Endothelial cell of hepatic sinusoid (primary cell): ENCODE data around the gene CADM2.

Experiments used
- in situ Hi-C: cut with HindIII; loops from 2 replicates; pipeline ENCODE4 v1.10.0; 2017; ENCODE audit warnings: low sequenced_read_pairs

CADM2 gene

DNA sequence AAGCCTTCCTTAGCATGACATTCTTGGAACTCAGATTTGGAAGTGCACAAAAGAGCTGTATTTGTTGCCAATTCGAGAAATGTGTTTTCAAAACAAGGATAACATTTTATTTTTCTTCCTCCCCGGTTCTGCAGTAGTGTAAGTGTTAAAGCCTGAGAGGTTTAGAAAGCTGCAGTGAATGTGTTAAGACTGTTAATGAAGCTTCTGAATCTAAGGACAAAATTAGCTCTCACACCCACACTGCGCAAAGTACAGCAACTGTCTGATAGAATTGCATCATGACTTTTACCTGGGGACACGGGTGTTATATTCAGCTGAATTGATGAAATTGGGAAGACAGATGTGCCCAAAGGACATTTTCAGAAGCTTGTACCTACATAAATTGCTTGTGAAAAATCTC, 344.4 kb downstream of the CADM2 start:
- in situ Hi-C loops: no loop called here

DNA sequence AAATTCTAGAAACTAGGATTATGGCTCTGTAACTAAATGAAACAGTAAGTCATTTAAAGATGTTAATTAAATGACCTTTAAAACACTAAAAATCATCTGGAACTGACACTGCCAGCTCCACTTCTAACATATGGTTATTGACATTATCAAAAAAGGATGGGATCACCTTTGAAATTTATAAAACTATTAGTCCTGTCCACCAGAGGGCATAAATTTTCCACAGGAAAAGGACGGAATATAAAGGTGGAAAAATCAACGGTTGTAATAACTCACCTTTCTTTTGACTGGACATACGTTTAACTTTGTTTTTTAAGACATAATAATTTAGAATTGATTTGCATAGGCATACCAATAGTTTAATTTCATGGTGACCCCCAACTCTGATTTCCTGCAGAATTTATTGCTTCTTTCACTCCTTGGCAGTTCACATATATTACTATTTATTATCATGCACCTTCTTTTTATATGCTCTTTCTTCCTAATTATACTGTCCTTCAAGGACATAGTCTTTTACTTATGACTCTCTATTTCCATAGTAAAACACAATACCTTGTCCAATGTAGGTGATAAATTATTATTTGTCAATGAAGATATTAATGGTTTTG, 345.7 kb downstream of the CADM2 start:
- in situ Hi-C loops: no loop called here

DNA sequence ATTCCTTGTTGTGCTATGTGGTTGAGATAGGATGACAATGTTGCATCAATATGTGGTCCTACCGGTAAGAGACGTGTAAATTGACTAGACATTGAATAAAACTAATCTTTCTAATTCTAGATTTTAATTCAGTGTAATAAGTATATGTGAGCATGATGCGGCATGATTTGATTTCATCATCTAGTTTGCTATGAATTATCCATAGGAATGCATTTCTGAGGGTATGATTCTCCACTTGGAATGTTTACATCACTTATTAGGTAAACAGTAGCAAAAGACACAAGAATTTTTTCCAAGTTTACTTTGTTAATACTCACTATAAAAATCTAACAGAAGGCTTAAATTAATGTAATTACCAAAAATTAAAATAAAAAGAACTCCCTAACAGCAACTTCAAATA, 353.5 kb downstream of the CADM2 start:
- in situ Hi-C loops: no loop called here

DNA sequence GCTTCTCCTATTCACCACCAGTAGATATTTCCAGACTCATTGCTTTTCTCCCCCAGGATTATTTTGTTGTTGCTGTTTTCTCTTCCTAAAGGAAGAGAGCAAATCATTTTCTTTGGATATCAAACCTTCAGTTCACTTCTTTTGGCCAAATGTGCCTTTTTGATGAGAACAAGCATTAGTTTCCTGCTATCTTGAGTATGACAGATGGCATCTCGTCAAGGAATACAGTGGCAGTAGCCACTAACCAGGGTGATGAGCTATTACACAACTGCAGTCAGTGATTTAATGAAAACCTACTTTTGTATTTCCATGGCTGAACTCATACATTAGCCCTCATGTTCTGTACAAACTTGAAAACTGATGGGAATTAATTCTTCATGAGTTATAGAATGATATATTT, 354.6 kb downstream of the CADM2 start:
- in situ Hi-C loops: no loop called here

DNA sequence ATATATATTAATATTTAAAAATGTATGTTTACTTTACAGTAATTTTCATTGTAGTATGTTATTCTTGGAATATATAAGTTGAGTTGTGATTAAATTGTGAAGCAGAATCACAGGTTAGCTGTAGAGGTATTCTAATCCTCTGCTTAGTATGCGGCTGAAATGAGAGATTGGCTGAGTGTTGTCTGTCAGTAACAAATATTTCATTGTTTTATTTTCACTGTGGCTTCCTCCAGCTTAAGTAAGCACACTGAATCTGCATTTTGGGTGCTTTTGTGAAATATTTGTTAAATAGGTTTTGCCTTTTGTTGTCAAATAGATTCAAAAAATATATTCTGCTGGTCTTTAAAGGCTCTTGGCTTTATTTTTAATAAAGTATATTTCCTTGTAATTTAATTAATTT, 357.5 kb downstream of the CADM2 start:
- in situ Hi-C loops: no loop called here

DNA sequence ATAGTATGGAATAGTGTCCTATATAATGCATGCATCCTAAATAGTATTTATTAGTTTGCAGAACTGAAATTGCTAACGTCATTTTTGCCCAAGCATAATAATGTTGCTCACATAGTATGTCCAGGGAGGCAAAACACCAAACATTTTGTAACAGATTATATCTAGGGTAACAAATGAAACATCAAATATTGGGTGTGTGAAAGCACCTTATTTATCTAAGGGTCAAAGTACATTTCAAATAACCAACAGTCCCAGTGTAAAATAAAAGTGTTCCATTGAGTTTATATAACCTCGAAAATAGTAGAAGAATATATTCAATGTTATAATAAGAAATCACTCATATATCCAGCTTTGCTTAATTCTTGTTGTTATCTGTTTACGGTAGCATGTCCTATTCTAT, 363.1 kb downstream of the CADM2 start:
- in situ Hi-C loops: no loop called here

DNA sequence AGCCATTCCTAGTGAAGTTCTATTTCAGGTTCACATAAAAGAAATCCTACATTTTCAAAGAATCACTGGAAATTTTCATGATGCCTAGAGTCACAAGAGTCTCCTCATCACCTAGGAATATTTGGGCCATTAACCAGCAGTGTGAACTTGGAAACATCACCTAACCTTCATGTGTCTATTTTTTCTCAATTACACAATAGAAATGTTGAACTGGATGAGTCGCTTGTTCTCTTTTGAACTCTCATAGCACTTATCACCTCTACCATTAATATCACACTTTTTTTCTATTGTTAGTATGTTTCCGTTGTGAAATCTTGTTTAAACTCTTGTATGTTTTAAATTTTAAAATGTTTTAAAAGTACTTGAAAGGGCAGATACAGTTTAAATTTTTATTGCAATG, 371.3 kb downstream of the CADM2 start:
- in situ Hi-C loops: no loop called here

DNA sequence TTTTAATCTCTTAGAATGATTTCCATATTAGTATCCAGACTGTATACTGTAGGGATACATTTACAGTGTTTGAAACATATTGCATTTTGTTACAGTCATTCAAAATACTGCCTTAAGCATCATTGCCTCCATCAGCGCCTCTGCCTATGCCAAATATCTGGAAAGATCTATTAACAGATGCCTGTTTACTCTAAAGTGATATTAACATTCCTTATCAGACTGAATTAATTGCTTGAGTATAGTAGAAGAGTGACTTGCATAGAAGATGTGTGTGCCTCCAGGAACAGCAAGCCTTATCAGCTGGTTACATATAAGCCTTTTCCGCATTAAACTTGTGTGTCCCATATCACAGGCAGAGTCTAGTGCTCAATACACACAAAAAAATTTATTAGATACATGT, 379.1 kb downstream of the CADM2 start:
- in situ Hi-C loops: no loop called here

DNA sequence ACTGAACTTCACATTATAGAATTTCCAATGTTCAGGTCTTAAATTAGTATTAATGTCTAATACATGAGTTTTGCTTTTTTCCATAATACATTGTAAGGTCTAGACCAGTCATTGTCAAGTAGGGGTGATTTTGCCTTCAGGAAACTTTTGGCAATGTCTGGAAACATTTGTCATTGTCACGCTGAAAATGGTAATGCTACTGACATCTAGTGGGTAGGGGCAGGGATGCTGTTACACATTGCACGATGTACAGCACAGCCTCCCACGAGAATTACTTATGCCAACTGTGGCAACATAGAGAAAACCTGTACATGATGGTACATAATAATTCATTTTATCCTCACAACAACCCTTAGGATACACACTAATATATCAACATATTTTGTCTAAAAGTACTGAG, 384.1 kb downstream of the CADM2 start:
- in situ Hi-C loops: no loop called here

DNA sequence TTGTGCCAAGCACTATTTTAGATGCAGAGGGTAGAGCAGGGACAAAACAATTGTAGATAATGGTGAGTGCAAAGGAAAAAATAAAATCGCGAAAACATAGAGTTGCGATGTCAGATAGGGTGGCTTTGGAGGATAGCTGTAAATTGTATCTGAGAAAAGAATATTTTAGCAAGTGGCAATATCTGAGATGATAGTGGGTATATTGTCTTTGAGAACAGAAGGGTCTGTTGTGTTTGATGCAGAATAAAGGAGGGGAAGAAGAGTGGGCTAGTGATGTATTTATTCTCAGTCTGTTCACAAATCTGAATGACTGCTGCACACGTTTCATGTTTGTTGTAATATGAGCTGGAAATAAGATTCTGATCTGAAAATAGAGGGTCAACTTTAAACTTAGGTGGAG, 396.8 kb downstream of the CADM2 start:
- in situ Hi-C loops: no loop called here

DNA sequence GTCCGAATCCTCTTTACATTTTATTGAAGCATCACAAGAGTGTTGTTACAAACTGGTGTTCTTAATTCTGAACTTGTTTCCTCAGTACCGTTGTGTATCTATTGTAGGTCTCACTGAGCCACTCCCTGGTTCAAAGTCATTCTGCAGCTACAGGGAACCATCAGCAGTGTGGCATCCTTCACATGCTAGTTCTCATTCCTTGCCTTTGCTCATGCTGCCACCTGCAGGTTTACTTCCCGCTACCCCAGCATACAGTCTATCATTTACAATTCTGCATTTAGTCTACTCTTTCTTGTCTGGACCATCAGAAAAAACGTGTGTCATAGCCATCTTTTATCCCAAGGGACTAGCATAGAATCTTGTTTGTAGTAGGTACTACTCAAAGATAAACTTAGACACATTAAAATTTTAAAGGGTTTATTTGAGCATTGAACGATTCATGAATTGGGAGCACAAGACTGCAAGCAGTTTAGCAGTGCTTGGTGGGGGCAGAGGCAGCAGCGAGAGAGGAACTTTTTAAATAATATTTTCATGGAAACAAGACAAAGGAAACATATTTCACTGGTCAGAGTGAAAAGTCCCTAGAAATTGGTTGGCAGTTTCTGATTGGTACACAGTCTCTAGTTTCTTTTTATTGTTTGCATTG, 402.1 kb downstream of the CADM2 start:
- in situ Hi-C loops: no loop called here

DNA sequence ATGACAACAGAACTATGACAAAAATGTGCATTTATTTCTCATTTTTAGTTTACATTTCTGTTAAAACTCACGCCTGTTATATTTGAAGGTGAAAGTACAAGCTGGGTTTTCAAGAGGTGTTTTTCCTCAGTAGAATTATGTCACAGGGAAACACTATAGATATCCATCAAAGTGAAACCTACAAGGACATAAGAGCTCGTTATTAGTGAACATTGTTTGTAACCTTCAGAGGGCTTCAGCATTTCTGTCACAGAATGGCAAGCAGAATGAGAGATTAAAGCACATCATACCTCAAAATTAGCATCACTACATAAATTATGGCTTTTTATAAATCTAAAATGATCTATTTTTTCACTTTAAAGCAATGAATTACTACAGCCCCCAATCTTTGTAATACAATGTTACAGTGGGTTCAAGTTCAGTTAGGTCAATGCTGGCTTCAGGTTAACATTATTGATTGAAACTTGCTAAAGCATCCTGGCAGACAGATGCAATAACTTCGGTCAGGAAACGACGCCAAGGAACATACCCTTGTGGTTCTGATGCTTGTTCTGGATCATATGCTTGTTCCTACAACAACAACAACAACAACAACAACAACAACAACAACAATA, 405.6 kb downstream of the CADM2 start:
- in situ Hi-C loops: no loop called here

DNA sequence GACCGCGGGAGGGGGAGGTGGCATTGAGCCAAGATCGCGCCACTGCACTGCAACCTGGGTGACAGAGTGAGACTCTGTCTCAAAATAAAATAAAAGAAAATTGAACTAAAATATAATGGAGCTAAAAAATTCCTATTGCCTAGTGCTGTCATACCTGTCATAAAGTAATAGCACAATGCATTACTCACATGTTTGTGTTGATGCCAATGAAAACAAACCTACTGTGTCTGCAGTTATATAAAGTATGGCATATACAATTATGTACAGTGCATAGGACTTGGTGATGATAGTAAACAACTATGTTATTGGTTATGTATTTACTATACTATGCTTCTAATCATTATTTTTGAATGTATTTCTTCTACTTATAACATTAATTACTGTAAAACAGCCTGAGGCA, 411.6 kb downstream of the CADM2 start:
- in situ Hi-C loops: no loop called here

DNA sequence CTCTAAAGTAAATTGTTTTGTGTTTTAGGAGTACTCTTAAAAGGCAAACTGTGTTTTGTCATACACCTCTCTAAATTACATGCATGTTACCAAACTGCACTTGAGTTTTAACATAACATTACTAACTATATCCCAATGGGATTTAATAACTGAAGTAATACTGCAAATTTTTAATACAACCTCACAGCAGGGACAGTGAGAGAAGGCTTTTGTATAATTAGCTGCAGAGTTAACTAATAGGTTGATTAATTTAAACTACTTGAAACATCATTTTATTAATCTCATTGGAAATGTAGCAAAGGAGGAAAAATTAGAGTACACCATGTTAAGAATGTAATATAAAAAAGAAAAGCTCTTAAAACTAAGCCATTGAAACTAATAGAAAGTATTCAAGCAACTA, 417.3 kb downstream of the CADM2 start:
- in situ Hi-C loops: no loop called here

DNA sequence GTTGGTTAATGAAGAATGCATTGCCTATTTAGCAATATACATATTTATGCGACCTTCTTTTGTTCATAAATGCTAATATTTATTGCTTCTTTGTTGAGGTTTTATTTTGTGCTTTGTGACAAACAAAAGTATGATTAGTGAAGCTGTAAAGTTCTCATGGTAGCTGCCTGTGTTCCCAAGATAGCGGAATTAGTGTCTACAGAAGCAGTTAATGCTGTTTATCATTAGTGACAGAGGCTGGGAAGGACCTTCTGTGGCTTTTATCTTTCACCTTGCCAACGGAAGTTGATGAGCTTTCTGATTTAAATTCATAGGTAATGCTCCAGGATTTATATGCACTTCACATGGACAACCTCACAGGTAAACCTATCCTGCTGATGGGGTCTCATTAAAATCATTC, 418.3 kb downstream of the CADM2 start:
- in situ Hi-C loops: no loop called here

DNA sequence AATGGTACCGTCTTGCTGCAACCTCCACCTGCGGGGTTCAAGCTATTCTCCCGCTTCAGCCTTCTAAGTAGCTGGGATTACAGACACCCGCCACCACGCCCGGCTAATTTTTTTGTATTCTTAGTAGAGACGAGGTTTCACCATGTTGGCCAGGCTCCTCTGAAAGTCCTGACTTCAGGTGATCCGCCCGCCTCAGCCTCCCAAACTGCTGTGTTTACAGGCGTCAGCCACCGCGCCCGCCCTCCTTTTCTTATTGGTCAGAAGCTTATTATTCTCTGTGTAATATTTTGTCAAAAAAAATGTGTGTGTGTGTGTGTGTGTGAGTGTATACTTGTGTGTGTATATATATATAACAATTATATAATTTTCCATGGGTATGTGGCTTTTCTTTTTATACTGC, 425.6 kb downstream of the CADM2 start:
- in situ Hi-C loops: no loop called here

DNA sequence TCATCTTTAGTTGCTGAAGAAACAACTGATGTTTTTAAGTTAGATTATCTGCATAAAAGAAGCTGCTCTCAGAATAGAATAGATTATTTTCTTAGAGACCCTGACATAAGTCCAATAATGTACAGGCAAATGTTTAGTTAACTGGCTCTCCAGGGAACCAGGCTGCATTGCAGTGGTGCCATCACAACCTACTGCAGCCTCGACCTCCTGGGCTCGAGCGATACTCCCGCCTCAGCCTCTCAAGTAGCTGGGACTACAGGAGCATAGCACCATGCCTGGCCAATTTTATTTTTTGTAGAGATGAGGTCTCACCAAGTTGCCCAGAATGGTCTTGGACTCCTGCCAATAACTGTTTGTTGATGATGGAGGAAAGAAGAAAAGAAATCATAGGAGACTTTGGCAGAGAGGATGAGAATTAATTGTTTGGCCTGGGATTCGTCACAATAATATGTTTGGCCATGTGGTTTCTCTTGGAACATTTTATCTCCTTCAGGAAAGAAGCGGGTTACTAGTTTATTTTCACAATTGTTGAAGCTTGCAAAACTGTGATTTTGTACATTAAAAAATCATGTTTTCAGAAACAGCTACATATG, 429.2 kb downstream of the CADM2 start:
- in situ Hi-C loops: no loop called here

DNA sequence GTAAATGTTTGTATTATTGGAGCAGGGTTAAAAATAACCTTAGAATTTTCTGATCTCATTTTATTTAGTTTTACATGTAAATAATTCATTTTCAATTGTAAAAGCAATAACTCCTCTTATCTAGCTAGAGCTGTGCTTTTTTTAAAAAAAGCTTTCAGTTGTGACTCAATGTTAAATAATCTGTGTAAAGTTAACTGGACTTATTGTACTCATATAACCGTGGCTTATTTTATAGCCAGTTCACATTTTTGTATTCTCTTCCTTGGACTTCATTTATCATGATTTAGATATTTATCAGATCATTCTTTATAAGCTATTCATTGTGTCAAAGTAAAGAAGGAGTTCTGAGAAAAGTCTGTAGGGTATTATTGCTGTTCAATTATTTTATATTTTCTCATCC, 435.6 kb downstream of the CADM2 start:
- in situ Hi-C loops: no loop called here

DNA sequence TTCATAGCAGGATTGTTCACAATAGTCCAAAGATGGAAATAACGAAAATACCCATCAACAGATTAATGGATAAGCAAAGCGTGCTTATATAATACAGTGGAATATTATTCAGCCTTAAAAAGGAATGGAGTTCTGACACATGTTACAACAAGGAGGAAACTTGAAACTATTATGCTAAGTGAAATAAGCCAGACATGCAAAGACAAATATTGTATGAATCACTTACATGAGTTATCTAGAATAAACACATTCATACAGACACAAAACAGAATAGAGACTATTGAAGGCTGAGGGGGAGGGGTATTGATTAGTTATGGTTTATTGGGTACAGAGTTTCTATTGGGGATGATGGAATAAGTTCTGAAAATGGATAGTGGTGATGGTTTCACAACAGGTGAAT, 438.6 kb downstream of the CADM2 start:
- in situ Hi-C loops: no loop called here

DNA sequence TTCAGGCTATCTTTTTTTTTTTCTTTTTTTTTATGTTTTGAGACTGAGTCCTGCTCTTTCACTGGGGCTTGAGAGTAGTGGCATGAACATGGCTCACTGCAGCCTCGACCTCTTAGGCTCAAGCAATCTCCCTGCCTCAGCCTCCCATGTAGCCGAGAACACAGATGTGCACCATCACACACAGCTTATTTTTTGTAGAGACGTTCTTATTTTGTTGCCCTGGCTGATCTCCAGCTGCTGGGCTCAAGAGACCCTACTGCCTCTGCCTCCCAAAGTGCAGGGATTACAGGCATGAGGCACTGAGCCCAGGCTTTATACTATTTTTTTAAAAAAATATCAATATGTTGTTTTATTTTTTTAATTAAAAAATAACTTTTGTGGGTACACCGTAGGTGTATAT, 467.3 kb downstream of the CADM2 start:
- in situ Hi-C loops: no loop called here

DNA sequence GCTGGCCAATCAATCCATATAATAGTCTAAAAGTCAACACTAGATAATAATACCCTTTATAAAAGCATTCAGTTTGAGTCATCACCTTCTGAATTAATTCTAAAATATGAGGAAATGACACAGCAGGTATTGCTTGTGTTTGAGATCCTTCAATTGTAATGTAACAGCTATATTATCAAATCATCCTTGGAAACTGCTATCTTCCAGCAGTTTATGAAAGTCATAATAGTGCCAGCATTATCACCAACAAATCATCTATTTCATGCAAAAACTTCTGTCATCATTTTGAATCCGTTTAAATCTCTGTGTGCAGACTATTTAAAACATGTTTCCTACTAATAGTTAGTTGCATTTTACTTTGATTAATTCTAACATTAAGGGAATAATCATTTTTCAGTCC, 468.7 kb downstream of the CADM2 start:
- in situ Hi-C loops: no loop called here

DNA sequence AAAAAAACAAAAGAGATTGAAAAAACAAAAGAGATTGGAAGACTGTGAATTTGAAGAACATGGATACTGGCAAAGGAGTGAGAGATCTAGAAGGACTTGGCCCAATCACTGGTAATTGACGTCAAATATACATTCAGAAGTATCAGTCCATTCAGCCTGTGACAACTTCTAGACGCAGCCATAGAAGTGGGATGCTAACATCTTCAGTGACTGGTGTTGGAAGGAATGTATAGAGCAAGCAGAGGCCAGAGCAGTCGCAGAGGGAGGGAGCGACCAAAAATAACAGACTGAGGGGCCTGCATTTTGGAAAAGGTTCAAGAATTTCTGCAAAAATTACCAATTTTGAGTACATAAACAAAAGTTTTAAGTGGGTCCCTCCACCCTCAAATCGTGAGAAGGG, 473.3 kb downstream of the CADM2 start:
- in situ Hi-C loops: no loop called here
